Fibroblast of skin of abdomen (primary cell): ENCODE measurements around the gene SHROOM3.

Experiments used
- DNase-seq: peaks from one replicate; pipeline ENCODE4 v3.0.0-alpha.2; 2013

Gene SHROOM3

DNA sequence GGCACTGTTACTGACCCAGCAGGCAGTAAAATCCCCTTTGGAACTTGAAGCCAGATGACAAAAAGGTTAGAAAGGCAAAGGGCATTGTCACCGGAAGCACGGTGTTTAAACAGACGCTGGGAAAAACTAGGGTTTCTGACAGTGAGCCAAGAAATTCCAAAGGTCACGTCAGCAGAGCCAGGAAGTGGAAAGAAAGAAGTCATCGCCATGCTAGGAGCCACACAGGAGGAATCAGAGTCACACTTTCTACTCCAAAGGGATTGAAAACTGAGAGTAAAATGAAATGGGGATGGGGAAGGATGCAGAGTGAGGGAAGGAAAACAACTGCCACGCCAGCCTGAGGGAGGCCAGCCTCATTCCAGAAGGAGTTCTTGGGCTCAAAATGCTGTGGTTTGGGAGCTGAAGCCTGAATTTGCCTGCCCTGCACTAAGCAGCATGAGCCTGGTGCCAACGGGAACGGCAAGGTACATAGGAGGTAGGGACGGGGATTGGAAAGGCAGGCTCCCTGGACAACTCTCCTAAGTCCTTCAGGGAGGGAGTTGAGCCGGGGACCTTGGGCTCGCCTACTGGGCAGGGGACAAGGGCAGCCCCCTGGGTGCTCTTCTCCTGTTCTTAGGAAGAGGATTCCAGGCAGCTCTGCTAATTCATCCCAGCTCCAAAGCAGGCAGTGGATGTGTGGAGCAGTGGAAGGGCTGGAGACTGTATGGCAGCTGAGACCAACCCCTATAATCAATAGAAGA lies 396.1 kb downstream of the SHROOM3 start:
- peak; percentile 81 for DNase-seq

GRCh38 chr4:76831711-76832373 lies 396.8 kb downstream of the SHROOM3 start:
- no peak for DNase-seq
